Mammary epithelial cell (primary cell): ENCODE data around the gene PMM2.

Experiments used
- EZH2 ChIP-seq: IDR thresholded peaks from 2 replicates; pipeline ENCODE4 v1.6.1; 2012; ENCODE audit warnings: low read length, inconsistent platforms, borderline replicate concordance
- TF ChIP-seq, protein P1 (sequence below), 2 donors: IDR thresholded peaks in 1 of 2; conservative IDR thresholded peaks in 1 of 2; 2 replicates each; pipeline ENCODE4 v1.5.1; 2011 to 2012; ENCODE audit warnings: inconsistent platforms in 2 of 2, low read length in 2 of 2, mild to moderate bottlenecking in 2 of 2, control low read depth in 1 of 2, low read depth in 1 of 2; ENCODE audit not compliant: insufficient read depth in 1 of 2; ENCODE audit errors: extremely low read depth in 1 of 2

DNA sequence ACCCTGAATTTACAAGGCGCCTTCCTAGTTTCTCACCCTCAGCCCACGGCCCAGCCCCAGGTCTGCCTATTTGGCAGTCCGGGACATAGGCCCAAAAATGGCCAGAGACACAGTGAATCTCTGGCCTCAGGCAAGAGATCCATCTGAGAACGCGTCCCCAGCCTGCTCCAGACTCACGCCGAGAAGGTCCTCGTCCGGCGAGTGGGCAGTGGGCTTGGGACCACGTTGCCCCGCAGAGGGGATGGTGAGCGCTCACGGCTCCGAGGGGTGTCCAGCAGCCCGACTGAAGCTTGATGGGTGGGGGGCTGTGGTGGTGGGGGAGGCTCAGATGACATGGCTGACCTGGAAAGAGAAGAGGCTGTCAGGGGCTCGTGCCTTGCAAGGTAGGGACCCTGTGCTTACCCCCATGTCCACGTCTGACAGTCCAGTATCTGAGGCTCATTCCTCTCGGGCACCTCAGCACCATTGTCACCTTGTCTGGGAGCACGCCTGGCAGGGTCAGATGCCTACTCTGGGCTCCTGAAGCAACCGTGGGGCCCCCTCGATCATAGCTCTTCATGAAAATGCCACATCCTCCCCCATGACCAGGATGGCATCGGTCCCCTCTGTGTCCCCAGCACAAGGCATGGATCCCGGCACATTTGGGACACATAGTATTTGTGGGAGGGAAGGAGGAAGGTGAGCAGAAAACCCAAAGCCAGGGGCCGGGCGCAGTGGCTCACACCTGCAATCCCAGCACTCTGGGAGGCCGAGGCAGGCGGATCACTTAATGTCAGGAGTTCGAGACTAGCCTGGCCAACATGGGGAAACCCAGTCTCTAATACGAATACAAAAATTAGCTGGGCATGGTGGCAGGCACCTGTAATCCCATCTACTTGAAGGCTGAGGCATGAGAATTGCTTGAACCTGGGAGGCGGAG lies 61.6 kb downstream of the PMM2 start:
- TF ChIP-seq EZH2, result no peak
- TF ChIP-seq, protein P1, sequence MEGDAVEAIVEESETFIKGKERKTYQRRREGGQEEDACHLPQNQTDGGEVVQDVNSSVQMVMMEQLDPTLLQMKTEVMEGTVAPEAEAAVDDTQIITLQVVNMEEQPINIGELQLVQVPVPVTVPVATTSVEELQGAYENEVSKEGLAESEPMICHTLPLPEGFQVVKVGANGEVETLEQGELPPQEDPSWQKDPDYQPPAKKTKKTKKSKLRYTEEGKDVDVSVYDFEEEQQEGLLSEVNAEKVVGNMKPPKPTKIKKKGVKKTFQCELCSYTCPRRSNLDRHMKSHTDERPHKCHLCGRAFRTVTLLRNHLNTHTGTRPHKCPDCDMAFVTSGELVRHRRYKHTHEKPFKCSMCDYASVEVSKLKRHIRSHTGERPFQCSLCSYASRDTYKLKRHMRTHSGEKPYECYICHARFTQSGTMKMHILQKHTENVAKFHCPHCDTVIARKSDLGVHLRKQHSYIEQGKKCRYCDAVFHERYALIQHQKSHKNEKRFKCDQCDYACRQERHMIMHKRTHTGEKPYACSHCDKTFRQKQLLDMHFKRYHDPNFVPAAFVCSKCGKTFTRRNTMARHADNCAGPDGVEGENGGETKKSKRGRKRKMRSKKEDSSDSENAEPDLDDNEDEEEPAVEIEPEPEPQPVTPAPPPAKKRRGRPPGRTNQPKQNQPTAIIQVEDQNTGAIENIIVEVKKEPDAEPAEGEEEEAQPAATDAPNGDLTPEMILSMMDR (conservative IDR thresholded peaks at IDR 0.05 in 1 of 2, IDR thresholded peaks at IDR 0.05 in 1 of 2; ENCODE audit: extremely low read depth in 1 of 2, insufficient read depth in 1 of 2, low read depth in 1 of 2, low read length in 2 of 2), result no peak
